Activated CD4-positive, alpha-beta T cell treated with anti-CD3 and anti-CD28 coated beads, Interleukin-2, Interleukin-4, amounts not matched to agents 100 ng/mL and 50 ng/mL, durations not matched to agents 16 hours and 8 hours (primary cell): Measurements from ENCODE around the gene LRRC47.
"Not testable (repeated sequence)": the region's sequence is repeated elsewhere in the genome, so short reads cannot be mapped to it uniquely, and the experiment has no call there.

Source experiments
- DNase-seq: peaks from one replicate; pipeline ENCODE4 v3.0.0-alpha.2; 2020; ENCODE audit warnings: low spot score

The LRRC47 gene

GRCh38 chr1:3771108-3772026 is 24.9 kb downstream of the LRRC47 start:
- DNase-seq = no peak

- DNase-seq = no peak
Observed at GRCh38 chr1:3770047-3770765, 26.1 kb downstream of the LRRC47 start.

DNA sequence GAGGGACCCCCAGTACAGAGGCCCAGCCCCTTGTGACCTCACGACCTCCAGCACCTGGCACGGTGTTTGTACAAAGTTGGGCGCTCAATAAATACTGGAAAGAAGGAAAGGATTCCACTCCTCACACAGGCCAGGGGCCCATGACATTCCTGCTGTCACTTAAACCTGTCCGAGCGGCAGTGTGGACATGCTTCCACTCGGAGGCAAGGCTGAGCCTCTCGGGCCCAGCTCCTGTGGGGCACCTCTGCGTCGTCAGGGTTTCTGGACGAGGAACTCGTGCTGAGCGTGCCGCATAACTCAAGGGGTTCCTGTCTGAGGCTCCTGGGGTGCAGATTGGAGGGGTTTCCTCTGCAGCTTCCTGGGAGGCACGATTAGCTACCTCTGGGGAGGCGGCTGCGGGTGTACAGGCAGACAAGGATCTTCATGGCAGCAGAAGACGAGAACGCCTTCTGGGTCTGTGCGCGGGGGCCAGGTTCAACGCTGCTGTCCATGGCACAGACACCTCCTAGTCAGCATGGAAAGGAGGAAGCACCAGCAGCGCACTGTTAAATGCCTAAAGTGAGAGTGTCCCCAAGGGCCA is 27.4 kb downstream of the LRRC47 start:
- DNase-seq = no peak

DNA sequence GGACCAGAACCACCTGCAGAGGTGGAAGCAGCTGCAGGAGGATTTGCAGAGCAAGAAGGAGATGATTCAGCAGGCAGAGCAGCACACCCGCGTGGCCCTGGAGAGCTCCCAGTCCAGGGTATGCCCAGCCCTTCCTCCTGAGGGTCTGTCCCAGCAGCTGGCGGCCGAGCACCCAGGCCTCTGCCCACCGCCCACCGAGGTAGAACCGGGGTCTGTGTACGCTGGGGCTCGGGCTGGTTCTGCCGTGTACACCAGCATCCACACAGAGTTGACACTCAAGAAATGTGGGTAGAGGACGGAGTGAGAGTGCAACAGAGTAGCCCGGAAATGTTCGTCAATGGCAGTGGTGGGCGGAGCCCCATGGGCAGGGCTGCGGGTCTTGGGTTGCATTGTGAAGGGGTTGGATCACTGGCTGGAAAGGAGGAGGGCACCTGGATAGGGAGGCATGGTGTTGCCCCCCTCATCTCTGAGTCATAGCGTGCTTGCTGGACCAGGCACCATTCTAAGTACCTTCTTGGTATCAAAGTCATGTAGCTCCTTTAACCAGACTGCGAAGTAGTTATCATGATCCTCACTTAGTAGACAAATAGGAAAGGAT is 28.9 kb downstream of the LRRC47 start:
- DNase-seq = no peak

- no peak for DNase-seq
Observed at GRCh38 chr1:3763351-3764125, 32.8 kb downstream of the LRRC47 start.

- DNase-seq = no peak
Observed at GRCh38 chr1:3762873-3763228, 33.4 kb downstream of the LRRC47 start.

DNA sequence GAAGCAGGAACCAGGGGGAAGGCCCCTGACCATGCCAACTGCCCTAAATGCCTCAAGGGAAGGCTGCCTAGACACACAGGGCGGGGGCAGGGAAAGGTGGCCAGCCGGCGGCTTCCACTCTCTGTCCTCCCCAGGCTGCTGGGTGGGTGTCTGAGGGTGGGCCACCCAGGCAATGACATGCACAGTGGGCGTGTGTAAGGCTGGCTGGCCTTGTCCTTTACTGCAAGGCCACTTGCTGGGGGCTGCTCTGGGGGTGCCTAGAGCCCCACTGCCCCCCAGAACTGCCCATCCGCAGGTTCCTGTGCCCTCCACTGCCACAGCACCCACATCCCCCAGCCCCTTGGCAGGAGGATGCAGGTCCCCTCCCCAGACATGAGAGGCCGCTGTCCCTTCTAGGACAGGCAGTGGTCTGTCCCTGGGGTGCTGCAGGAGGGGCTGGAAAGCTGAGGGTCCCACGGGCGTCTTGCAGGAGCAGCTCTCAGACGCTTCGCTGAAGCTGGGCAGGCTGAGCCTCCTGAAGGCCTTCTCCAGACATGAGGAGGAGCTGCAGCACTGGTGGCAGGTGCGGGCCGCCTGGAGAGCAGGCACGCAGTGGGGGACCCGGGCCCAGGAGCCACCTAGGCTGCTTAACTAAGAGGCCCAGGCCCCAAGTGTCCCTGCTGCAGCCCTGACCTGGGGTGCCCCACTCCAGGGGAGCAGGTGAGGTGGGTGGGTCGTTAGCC is 34.0 kb downstream of the LRRC47 start:
- DNase-seq = no peak

GRCh38 chr1:3761296-3762010 is 34.8 kb downstream of the LRRC47 start:
- no peak for DNase-seq

DNA sequence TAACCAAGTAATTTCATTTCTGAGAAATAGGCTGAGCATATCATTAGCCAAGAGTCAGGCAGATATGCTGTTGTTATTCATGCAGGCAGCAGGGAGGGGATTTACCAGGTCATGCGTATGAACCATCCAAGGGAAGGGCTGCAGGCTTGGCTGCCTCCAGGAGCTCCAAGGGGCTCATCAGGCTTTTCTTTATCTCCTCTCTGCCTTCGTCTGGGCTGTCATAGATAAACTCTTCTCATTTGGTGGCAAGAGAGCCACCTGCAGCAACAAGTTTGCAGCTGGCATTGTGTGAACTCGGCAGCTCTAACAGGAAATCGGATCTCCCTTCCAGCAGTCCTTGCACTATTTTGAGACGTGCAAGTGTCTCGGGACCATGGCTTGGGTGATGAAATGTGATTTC is 36.5 kb downstream of the LRRC47 start:
- no peak for DNase-seq

GRCh38 chr1:3759164-3759563 is 37.1 kb downstream of the LRRC47 start:
- no peak for DNase-seq

GRCh38 chr1:3756394-3756793 is 39.9 kb downstream of the LRRC47 start:
- DNase-seq = no peak

DNA sequence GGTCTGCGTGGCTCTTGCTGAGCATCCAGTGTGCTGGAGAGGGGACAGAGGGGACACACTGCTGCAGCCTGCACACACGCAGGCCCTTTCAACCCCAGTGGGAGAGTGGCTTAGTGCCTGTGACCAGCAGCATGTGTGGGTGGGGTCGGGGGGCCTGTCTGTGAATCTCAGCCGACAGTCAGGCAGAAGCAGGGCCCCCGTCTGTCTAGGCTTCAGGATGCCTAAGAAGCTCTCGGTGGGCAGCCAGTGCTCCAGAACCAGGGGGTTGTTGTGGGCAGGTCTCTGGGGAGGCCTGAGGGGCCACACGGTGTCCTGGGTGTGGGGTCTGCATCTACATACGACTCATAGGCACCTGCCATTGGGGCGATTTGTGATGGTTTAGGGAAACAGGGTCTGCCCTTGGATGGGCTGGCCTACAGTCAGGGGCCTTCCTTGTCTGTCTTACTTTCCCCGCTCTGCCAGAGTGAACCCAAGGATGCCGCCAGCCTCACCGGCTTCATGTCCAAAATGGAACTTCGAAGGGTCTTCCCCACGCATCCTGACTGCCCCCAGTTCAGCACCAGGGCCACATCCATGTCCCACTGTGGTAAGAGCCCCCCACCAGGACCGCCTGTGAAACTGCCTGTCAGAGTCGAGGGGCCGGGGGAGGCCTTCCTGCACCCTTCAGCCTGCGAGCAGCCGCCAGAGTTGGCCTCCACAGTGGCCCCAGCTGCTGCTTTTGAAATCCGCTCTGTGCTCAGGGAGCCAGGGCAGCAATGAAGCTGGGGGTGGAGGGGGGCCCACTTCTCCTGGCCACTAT is 42.4 kb downstream of the LRRC47 start:
- DNase-seq = no peak

DNA sequence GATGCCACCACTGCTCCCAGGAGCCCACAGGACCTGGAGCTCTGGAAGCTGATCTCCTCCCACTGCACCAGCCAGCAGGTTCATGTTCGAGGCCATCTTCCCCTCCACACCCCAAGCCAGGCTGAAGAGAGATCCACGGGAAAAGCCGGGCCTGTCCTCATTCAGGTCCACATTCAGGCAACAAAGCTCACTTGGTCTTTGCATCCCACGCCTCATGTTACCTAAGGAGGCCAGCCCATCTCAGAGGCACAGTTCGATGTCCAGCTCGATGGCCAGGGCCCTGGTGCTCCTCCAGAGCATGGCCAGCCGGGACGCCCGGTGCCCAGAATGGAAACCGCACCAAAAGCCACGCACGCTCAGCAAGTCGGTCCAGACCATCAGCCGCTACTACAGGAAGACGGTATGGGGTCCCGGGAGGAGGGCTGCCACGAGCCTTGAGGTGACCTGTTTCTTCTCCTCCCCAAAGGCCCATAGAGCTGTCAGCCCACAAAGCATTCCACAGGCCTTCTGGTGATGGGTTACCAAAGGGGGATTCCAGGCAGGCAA is 43.8 kb downstream of the LRRC47 start, which contains the start of gene CCDC27:
CCDC27 (plus strand) TSS at position 51 of the 546 bp plus-strand sequence; CDS start at position 83, 32 bp downstream.
- DNase-seq = no peak

DNA sequence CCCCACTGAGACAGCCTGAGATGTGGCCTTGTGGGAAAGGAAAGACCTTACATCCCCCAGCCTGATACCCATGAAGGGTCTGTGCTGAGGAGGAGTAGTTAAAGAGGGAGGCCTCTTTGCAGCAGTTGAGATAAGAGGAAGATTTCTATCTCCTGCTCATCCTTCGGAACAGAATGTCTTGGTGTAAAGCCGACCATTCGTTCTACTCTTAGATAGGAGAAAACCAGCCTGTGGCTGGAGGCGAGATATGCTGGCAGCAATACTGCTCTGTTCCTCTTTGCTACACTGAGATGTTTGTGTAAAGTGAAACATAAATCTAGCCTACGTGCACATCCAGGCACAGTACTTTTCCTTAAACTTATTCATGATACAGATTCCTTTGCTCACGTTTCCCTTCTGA is 45.6 kb downstream of the LRRC47 start:
- no peak for DNase-seq

GRCh38 chr1:3749512-3749911 is 46.8 kb downstream of the LRRC47 start:
- no peak for DNase-seq

GRCh38 chr1:3748316-3748900 is 47.9 kb downstream of the LRRC47 start:
- DNase-seq = not testable (repeated sequence)

DNA sequence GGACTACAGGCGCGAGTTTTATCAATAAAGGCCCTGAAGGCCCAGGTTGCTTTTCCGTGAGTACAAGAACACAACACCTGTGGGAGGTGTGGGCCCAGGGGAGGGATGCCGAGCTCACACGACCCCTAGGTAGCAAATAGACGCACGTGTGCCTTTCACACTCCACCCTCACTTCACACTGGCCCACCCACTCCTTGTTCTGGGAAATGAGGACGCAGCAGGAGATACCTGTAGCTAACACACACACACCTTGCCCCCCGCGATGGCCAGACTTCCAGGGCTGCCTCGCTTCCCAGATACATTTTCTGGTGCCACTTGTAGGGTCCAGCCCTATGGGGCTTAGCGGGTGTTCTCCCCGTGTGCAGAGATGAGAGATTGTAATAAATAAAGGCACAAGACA is 48.4 kb downstream of the LRRC47 start:
- DNase-seq = no peak

GRCh38 chr1:3747522-3747848 is 48.8 kb downstream of the LRRC47 start:
- DNase-seq = no peak
